ENCODE results near the gene NIPBL. TPM values are rescaled to one million over a fixed set of nuclear protein-coding genes. Genes with fewer than 3 reads are reported as not detected.
"Not testable (repeated sequence)": the region's sequence is repeated elsewhere in the genome, so short reads cannot be mapped to it uniquely, and the experiment has no call there.

NIPBL gene
- total RNA-seq, 1 experiment from 2014 or later = 48.3 TPM

- TF ChIP-seq, protein P1, sequence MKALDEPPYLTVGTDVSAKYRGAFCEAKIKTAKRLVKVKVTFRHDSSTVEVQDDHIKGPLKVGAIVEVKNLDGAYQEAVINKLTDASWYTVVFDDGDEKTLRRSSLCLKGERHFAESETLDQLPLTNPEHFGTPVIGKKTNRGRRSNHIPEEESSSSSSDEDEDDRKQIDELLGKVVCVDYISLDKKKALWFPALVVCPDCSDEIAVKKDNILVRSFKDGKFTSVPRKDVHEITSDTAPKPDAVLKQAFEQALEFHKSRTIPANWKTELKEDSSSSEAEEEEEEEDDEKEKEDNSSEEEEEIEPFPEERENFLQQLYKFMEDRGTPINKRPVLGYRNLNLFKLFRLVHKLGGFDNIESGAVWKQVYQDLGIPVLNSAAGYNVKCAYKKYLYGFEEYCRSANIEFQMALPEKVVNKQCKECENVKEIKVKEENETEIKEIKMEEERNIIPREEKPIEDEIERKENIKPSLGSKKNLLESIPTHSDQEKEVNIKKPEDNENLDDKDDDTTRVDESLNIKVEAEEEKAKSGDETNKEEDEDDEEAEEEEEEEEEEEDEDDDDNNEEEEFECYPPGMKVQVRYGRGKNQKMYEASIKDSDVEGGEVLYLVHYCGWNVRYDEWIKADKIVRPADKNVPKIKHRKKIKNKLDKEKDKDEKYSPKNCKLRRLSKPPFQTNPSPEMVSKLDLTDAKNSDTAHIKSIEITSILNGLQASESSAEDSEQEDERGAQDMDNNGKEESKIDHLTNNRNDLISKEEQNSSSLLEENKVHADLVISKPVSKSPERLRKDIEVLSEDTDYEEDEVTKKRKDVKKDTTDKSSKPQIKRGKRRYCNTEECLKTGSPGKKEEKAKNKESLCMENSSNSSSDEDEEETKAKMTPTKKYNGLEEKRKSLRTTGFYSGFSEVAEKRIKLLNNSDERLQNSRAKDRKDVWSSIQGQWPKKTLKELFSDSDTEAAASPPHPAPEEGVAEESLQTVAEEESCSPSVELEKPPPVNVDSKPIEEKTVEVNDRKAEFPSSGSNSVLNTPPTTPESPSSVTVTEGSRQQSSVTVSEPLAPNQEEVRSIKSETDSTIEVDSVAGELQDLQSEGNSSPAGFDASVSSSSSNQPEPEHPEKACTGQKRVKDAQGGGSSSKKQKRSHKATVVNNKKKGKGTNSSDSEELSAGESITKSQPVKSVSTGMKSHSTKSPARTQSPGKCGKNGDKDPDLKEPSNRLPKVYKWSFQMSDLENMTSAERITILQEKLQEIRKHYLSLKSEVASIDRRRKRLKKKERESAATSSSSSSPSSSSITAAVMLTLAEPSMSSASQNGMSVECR (CRISPR knock-in tag; IDR thresholded peaks at IDR 0.05; ENCODE audit: borderline replicate concordance) = no peak
- no peak for TF ChIP-seq GABPB1 (CRISPR knock-in tag; IDR thresholded peaks at IDR 0.05)
Measured at GRCh38 chr5:36841677-36842076, 34.9 kb upstream of the NIPBL start (continued).

- H3K36me3 Mint-ChIP-seq = no peaks in the 10 kb centered on the region
- peaks cover 4% of the 10 kb centered on the region for H3K9me3 Mint-ChIP-seq
- H3K4me1 Mint-ChIP-seq = peaks cover 12% of the 10 kb centered on the region
- POLR2A ChIA-PET = no interaction called here
- H3K27ac Mint-ChIP-seq = no peak overlapping the region
- CTCF ChIA-PET = interaction anchor here (0.9 to 1.3 kb wide), 2 partner anchors 12 to 102 kb away, joined by 3 read pairs; no protein-coding TSS in a partner anchor
- no peak for TF ChIP-seq ATF6 (CRISPR knock-in tag; IDR thresholded peaks at IDR 0.05)
- no peak overlapping the region for H3K4me3 Mint-ChIP-seq
- ATAC-seq (no peak), DNase-seq (ENCODE audit: low spot score) (no peak)
- no peaks in the 10 kb centered on the region for H3K27me3 Mint-ChIP-seq (ENCODE audit: low read depth)
Measured at GRCh38 chr5:36842087-36842486, 34.5 kb upstream of the NIPBL start.

DNA sequence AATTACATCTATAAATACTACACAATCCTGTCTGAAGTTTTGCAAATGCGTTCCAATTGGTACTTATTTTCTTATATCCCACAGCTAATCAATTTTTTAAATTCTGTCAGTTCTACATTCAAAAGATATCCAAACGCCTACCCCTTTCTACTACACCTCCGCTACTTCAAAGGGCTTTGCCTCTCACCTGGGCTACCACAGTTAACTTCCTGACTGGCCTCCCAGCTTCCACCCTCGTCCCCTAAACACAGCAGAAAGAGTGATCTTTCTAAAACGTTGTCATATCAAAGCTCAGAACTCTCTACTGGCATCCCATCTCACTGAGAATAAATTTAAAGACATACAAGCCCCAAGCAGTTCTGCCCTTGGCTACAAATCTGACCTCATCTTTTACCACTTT, 32.3 kb upstream of the NIPBL start:
- POLR2A ChIA-PET = no interaction called here
- Mint-ChIP-seq H3K4me1 (peaks cover 12% of the 10 kb centered on the region), H3K27me3 (ENCODE audit: low read depth) (no peaks in the 10 kb centered on the region), H3K9me3 (peaks cover 4% of the 10 kb centered on the region), H3K27ac (no peak overlapping the region), H3K4me3 (no peak overlapping the region), H3K36me3 (no peaks in the 10 kb centered on the region)
- ATAC-seq (no peak), DNase-seq (ENCODE audit: low spot score) (no peak)
- CTCF ChIA-PET = interaction anchor here (0.8 kb wide), 1 partner anchor 100 kb away, joined by 3 read pairs; no protein-coding TSS in a partner anchor
- TF ChIP-seq ETV6 (CRISPR knock-in tag; IDR thresholded peaks at IDR 0.05) (no peak), MAX (CRISPR knock-in tag; IDR thresholded peaks at IDR 0.05) (no peak), FOXJ3 (CRISPR knock-in tag; IDR thresholded peaks at IDR 0.05; ENCODE audit: borderline replicate concordance) (no peak)

- DNase-seq (ENCODE audit: low spot score); H3K9me3 Mint-ChIP-seq; POLR2A ChIA-PET; ATAC-seq; H3K4me1 Mint-ChIP-seq; CTCF ChIA-PET; H3K27ac Mint-ChIP-seq; H3K4me3 Mint-ChIP-seq; H3K36me3 Mint-ChIP-seq: not testable (repeated sequence)
- H3K27me3 Mint-ChIP-seq (ENCODE audit: low read depth) = peaks cover 12% of the 10 kb centered on the region
Measured at GRCh38 chr5:36848545-36848944, 28.0 kb upstream of the NIPBL start.

DNA sequence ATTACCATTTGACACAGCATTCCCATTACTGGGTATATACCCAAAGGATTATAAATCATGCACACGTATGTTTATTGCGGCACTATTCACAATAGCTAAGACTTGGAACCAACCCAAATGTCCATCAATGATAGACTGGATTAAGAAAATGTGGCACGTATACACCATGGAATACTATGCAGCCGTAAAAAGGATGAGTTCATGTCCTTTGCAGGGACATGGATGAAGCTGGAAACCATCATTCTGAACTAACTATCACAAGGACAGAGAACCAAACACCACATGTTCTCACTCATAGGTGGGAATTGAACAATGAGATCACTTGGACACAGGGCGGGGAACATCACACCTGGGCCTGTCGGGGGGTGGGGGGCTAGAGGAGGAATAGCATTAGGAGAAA, 23.7 kb upstream of the NIPBL start:
- peaks cover 11% of the 10 kb centered on the region for H3K4me1 Mint-ChIP-seq
- peaks cover 12% of the 10 kb centered on the region for H3K27me3 Mint-ChIP-seq (ENCODE audit: low read depth)
- ATAC-seq; CTCF ChIA-PET; DNase-seq (ENCODE audit: low spot score); H3K9me3 Mint-ChIP-seq; H3K27ac Mint-ChIP-seq; POLR2A ChIA-PET; H3K36me3 Mint-ChIP-seq; H3K4me3 Mint-ChIP-seq: not testable (repeated sequence)

All from WTC11 (cell line).